ENCODE measurements around the gene KCTD16.

DNA sequence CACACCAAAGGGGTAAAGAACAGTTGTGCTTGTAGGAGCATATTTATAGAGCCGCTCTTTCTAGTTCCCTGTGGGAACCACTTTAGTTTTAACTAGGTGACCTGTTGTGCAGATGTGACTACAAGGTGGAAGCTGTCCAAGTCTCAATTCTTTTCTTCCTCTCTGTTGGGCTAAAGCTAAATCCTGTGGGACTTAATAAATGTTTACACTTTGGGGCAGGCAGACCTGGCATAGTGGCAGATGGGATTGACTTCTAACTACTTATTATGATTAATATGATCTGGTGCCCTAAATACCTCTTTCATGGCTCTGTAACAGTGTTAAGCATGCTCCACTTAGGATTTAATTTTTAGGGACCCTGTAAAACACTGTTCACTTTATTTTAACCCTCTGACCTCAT, 265.3 kb downstream of the KCTD16 start:
- TF ChIP-seq, protein P1, sequence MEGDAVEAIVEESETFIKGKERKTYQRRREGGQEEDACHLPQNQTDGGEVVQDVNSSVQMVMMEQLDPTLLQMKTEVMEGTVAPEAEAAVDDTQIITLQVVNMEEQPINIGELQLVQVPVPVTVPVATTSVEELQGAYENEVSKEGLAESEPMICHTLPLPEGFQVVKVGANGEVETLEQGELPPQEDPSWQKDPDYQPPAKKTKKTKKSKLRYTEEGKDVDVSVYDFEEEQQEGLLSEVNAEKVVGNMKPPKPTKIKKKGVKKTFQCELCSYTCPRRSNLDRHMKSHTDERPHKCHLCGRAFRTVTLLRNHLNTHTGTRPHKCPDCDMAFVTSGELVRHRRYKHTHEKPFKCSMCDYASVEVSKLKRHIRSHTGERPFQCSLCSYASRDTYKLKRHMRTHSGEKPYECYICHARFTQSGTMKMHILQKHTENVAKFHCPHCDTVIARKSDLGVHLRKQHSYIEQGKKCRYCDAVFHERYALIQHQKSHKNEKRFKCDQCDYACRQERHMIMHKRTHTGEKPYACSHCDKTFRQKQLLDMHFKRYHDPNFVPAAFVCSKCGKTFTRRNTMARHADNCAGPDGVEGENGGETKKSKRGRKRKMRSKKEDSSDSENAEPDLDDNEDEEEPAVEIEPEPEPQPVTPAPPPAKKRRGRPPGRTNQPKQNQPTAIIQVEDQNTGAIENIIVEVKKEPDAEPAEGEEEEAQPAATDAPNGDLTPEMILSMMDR (conservative IDR thresholded peaks at IDR 0.05; ENCODE audit: low read length): no peak
- no peak for TF ChIP-seq EZH2phosphoT487 (IDR thresholded peaks at IDR 0.05; ENCODE audit: borderline replicate concordance, low read depth, low read length)

All from OCI-LY7 (cell line).